K562 (cell line): ENCODE data around the gene MKNK1. TPM values are rescaled to one million over a fixed set of nuclear protein-coding genes. Genes with fewer than 3 reads are reported as not detected.

Experiments used
- ATAC-seq: fragments of 200-7000 bp; cut with Tn5 transposase; 3 replicates; pipeline ENCODE4 v1.9.1; 2020; ENCODE audit warnings: moderate library complexity
- BruUV-seq: library from RNA; stranded (reverse); fragments of 400-500 nt; replicated peaks from 2 replicates; lab custom pipeline; 2021; lab: Mats Ljungman, UMichigan
- CTCF ChIA-PET: fragments of 300-600 bp; formaldehyde crosslinking; extraction: SDS; loops from one replicate; lab custom pipeline; 2021; ENCODE audit warnings: low intra/inter-chr PET ratio; lab: Yijun Ruan, JAX
- POLR2A ChIA-PET: fragments of 300-600, 350-650 bp; sonication (Branson Sonifier 250); formaldehyde crosslinking; extraction: SDS; loops from one replicate; lab custom pipeline; 2021; ENCODE audit warnings: antibody characterized with exemption, inconsistent platforms; lab: Yijun Ruan, JAX
- DNase-seq, 4 experiments: peaks; one replicate each; pipeline versions ENCODE4 v3.0.0 to v3.0.0-alpha.2; 2011 to 2018; ENCODE audit warnings: low spot score in 3 of 4, mixed read lengths in 3 of 4; ENCODE audit errors: extremely low read depth in 1 of 4
- FAIRE-seq: peaks from 2 replicates; lab custom pipeline; 2011; peaks lifted over from hg19 to GRCh38; lab: Jason Lieb, UNC
- H2AFZ ChIP-seq: 2 replicates; pipeline ENCODE4 v1.6.0; 2011; ENCODE audit warnings: low read depth, low read length, control low read depth, inconsistent platforms
- H3K27ac ChIP-seq: fragments of 200-600 bp; 3 replicates; pipeline ENCODE4 v1.8.0; 2011; ENCODE audit warnings: low read depth, mild to moderate bottlenecking, control low read depth, inconsistent platforms, low read length, moderate library complexity, mixed read lengths; ENCODE audit errors: extremely low read depth
- H3K27me3 ChIP-seq, 2 experiments: fragments of 300-600 bp in 1 of 2; 2 replicates in 1 of 2; 3 replicates in 1 of 2; pipeline versions ENCODE4 v1.6.0 to v1.8.0; 2011; ENCODE audit warnings: inconsistent platforms in 2 of 2, low read length in 2 of 2, mild to moderate bottlenecking in 1 of 2, mixed read lengths in 1 of 2, moderate library complexity in 1 of 2; ENCODE audit not compliant: control insufficient read depth in 2 of 2, insufficient read depth in 2 of 2
- H3K36me3 ChIP-seq: fragments of 300-600 bp; 3 replicates; pipeline ENCODE4 v1.8.0; 2011; ENCODE audit warnings: mild to moderate bottlenecking, low read length, inconsistent platforms; ENCODE audit not compliant: control insufficient read depth, insufficient read depth
- H3K4me1 ChIP-seq, 2 experiments: fragments of 200-600 bp in 1 of 2; replicated peaks in 1 of 2; 2 replicates in 1 of 2; 3 replicates in 1 of 2; pipeline versions ENCODE4 v1.5.1 to v1.8.0; 2011; ENCODE audit warnings: inconsistent platforms in 2 of 2, low read length in 2 of 2, mild to moderate bottlenecking in 1 of 2, mixed read lengths in 1 of 2, moderate library complexity in 1 of 2; ENCODE audit not compliant: control insufficient read depth in 2 of 2, insufficient read depth in 2 of 2
- H3K4me2 ChIP-seq: 2 replicates; pipeline ENCODE4 v1.6.1; 2011; ENCODE audit warnings: low read length, control low read depth, inconsistent platforms, mixed read lengths; ENCODE audit not compliant: insufficient read depth
- H3K4me3 ChIP-seq: fragments of 200-600 bp; sonication (generic), shearing (Covaris generic); 2 replicates; pipeline ENCODE4 v1.5.1; 2016; ENCODE audit warnings: control low read depth, inconsistent platforms
- H3K79me2 ChIP-seq: fragments of 200-600 bp; 3 replicates; pipeline ENCODE4 v1.8.0; 2011; ENCODE audit warnings: low read length, inconsistent platforms; ENCODE audit not compliant: control insufficient read depth, insufficient read depth
- H3K9ac ChIP-seq, 2 experiments: 2 replicates each; pipeline versions ENCODE4 v1.6.0 to v1.6.1; 2011; ENCODE audit warnings: low read depth in 2 of 2, low read length in 2 of 2, control low read depth in 1 of 2, inconsistent platforms in 1 of 2, mild to moderate bottlenecking in 1 of 2, mixed read lengths in 1 of 2; ENCODE audit not compliant: insufficient read depth in 1 of 2
- H3K9me1 ChIP-seq: one replicate; pipeline ENCODE4 v1.6.0; 2011; ENCODE audit warnings: inconsistent platforms, mild to moderate bottlenecking, low read length, moderate library complexity; ENCODE audit not compliant: control insufficient read depth, insufficient read depth
- H3K9me3 ChIP-seq: replicated peaks from 2 replicates; pipeline ENCODE4 v1.5.1; 2011; ENCODE audit warnings: low read depth, low read length, inconsistent platforms; ENCODE audit not compliant: control insufficient read depth, insufficient read depth
- H4K20me1 ChIP-seq: replicated peaks from 2 replicates; pipeline ENCODE4 v1.6.1; 2011; ENCODE audit warnings: low read length, inconsistent platforms, mixed read lengths; ENCODE audit not compliant: control insufficient read depth, insufficient read depth
- ADNP ChIP-seq: fragments of 200-800 bp; sonication (Bioruptor generic); IDR thresholded peaks from 2 replicates; pipeline ENCODE4 v1.6.1; 2016; ENCODE audit warnings: missing genetic modification characterization, missing compliant biosample characterization
- CHD2 ChIP-seq: IDR thresholded peaks from 2 replicates; pipeline ENCODE4 v1.6.1; 2011; ENCODE audit warnings: low read depth, low read length
- CREM ChIP-seq: IDR thresholded peaks from 2 replicates; pipeline ENCODE4 v1.6.1; 2014; ENCODE audit warnings: antibody characterized with exemption, low read depth
- E2F3 ChIP-seq: fragments of 250-450 bp; sonication (Bioruptor Pico); IDR thresholded peaks from 2 replicates; pipeline ENCODE4 v1.4.0; 2020; ENCODE audit warnings: mild to moderate bottlenecking
- ERF ChIP-seq: fragments of 450-650 bp; formaldehyde crosslinking; IDR thresholded peaks from 2 replicates; pipeline ENCODE4 v1.4.0; 2020; ENCODE audit warnings: mild to moderate bottlenecking, mixed read lengths
- FOS ChIP-seq: IDR thresholded peaks from 3 replicates; pipeline ENCODE4 v1.6.1; 2011; ENCODE audit not compliant: insufficient read length; ENCODE audit errors: extremely low read depth
- LEF1 ChIP-seq: fragments of 450-650 bp; IDR thresholded peaks from 2 replicates; pipeline ENCODE4 v1.6.1; 2016; ENCODE audit warnings: mild to moderate bottlenecking
- NFATC3 ChIP-seq: fragments of 450-650 bp; IDR thresholded peaks from 2 replicates; pipeline ENCODE4 v1.6.1; 2017; ENCODE audit warnings: mild to moderate bottlenecking
- NFE2L1 ChIP-seq: fragments of 450-650 bp; IDR thresholded peaks from 2 replicates; pipeline ENCODE4 v1.6.1; 2016; ENCODE audit warnings: missing genetic modification characterization, low read depth, mild to moderate bottlenecking, missing compliant biosample characterization, moderate library complexity, borderline replicate concordance
- NR3C1 ChIP-seq: sonication (generic); formaldehyde crosslinking; IDR thresholded peaks from 2 replicates; pipeline ENCODE4 v1.8.1; 2022; ENCODE audit warnings: missing genetic modification reagents
- PURB ChIP-seq: sonication (generic); formaldehyde crosslinking; IDR thresholded peaks from 2 replicates; pipeline ENCODE4 v1.9.0; 2021; ENCODE audit warnings: low read depth, mild to moderate bottlenecking, missing genetic modification reagents
- RBBP5 ChIP-seq: fragments of 200-600 bp; sonication (generic); IDR thresholded peaks from 2 replicates; pipeline ENCODE4 v1.6.1; 2012; ENCODE audit warnings: borderline replicate concordance, mild to moderate bottlenecking, low read length, control low read depth, inconsistent platforms; ENCODE audit not compliant: insufficient read depth, poor library complexity, severe bottlenecking
- RBM25 ChIP-seq: fragments of 200-400 bp; formaldehyde crosslinking; IDR thresholded peaks from 2 replicates; pipeline ENCODE4 v1.6.1; 2018; ENCODE audit warnings: low read length, low read depth, moderate library complexity; ENCODE audit not compliant: severe bottlenecking
- SMAD1 ChIP-seq: fragments of 150-350 bp; IDR thresholded peaks from 2 replicates; pipeline ENCODE4 v1.6.1; 2014; ENCODE audit warnings: low read length, low read depth; ENCODE audit not compliant: partially characterized antibody
- SPI1 ChIP-seq: IDR thresholded peaks from 2 replicates; pipeline ENCODE4 v1.6.1; 2011; ENCODE audit warnings: low read depth, low read length, control low read depth, borderline replicate concordance
- TCFL5 ChIP-seq: fragments of 250-450 bp; sonication (Bioruptor Pico); conservative IDR thresholded peaks from 2 replicates; pipeline ENCODE4 v1.6.1; 2021; ENCODE audit warnings: mild to moderate bottlenecking, moderate library complexity, matching md5 sums
- TEAD4 ChIP-seq, 2 experiments: sonication (generic) in 1 of 2; formaldehyde crosslinking in 1 of 2; IDR thresholded peaks; 2 replicates each; pipeline versions ENCODE4 v1.6.1 to v1.8.0; 2012 to 2022; ENCODE audit warnings: borderline replicate concordance in 1 of 2, inconsistent platforms in 1 of 2, low read length in 1 of 2, mild to moderate bottlenecking in 1 of 2, missing genetic modification reagents in 1 of 2
- TGIF2 ChIP-seq: sonication (generic); formaldehyde crosslinking; IDR thresholded peaks from 2 replicates; pipeline ENCODE4 v1.8.1; 2022; ENCODE audit warnings: mild to moderate bottlenecking, missing genetic modification reagents, moderate library complexity
- ZNF224 ChIP-seq: sonication (generic); formaldehyde crosslinking; IDR thresholded peaks from 2 replicates; pipeline ENCODE4 v1.8.0; 2022; ENCODE audit warnings: mild to moderate bottlenecking, missing genetic modification reagents
- ZNF507 ChIP-seq: conservative IDR thresholded peaks from 2 replicates; pipeline ENCODE4 v1.6.1; 2017; ENCODE audit warnings: missing genetic modification characterization, missing compliant biosample characterization
- ZSCAN29 ChIP-seq: fragments of 450-650 bp; IDR thresholded peaks from 2 replicates; pipeline ENCODE4 v1.6.1; 2017
- WGBS: fragments of 100-300 bp; shearing (Covaris generic); methylation state at CpG from one replicate; pipeline ENCODE4 v1.1.6; 2016; ENCODE audit warnings: low coverage, mixed read lengths; ENCODE audit not compliant: insufficient coverage; ENCODE audit errors: missing lambda C conversion rate; 5-methylcytosine and 5-hydroxymethylcytosine counted together
- in situ Hi-C: fragments of 300-500 bp; cut with MboI; formaldehyde crosslinking; loops from 4 replicates; pipeline ENCODE4 v1.15.0; 2018; ENCODE audit warnings: inconsistent platforms, mixed read lengths
- intact Hi-C: fragments of 100-400 bp; cut with micrococcal nuclease; formaldehyde crosslinking; loops from 2 replicates; pipeline ENCODE4 v1.14.2; 2022
- polyA plus RNA-seq, 8 experiments: library from polyadenylated mRNA; depleted of rRNA in 4 of 8; stranded (reverse) in 5 of 8; unstranded in 3 of 8; fragments of >200 nt; fragmentation: Nextera tagmentation in 2 of 8; fragmentation: Illumina TruSeq in 1 of 8; extraction: Ambion mirVana in 2 of 8; extraction: Trizol in 1 of 8; gene quantifications; 2 replicates each; pipeline versions ENCODE4 v1.2.1 to v1.2.3, GENCODE V29; 2011 to 2014; ENCODE audit warnings: inconsistent platforms in 1 of 8, missing spikeins in 1 of 8
- total RNA-seq, 7 experiments: library from RNA; depleted of rRNA in 6 of 7; stranded (reverse); fragments of >200 nt in 6 of 7; fragmentation: Illumina TruSeq in 2 of 7; extraction: Trizol in 2 of 7; gene quantifications; 2 replicates each; pipeline versions ENCODE4 v1.2.1 to v1.2.3, GENCODE V29; 2011 to 2021; ENCODE audit warnings: low replicate concordance in 1 of 7
- TF ChIP-seq, protein P1 (sequence below): sonication (generic); formaldehyde crosslinking; IDR thresholded peaks from 2 replicates; pipeline ENCODE4 v1.8.1; 2022; ENCODE audit warnings: missing genetic modification reagents

The MKNK1 gene
- total and polyA plus RNA-seq, 9 of the 15 experiments (the other 6 are each of a cell fraction or from before 2014, with no cell fraction given), result 27.7 to 51.3 (median 43.7) TPM

DNA sequence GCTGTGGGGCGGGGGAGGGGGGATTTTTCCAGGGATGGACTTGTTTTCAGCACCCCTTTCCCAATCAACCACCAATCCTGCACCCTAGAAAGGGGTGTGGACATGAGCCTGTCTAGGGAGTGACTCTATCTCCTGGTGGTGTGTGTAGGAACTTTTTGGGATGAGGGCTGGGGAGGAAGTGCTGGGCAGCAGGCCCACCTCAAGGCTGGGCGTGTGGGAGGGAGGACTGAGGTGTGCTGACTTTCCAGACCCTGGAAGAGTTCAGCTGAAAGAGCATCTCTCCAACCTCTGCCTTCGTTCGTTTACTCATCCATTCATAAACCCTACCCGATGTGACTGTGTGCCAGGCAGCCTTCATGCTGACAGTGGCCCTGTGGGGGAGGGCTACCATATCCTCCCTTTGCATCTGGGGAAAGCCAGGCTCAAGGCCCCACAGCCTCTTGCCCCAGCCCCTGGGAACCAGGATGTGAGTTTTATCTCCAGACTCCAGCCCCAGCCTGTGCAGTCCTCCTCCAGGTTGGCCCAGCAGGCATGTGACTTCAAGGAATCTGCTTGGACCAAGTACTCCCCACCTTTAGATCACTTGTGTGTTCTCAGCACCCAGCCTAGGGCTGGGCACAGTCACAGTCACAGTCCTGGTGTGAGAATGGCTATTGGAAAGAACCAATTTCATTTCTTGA is 59.4 kb downstream of the MKNK1 start:
- peak; percentile 76 to 96 (median 87) for DNase-seq
- 0 out of 5 replicates have a peak, but pooled peaks cover 0 to under 1% of the 10 kb centered on the region in 2 experiments for H3K27me3 ChIP-seq
- H3K36me3 ChIP-seq, result no peaks in the 10 kb centered on the region
- H3K9me1 ChIP-seq, result no peaks in the 10 kb centered on the region
- no peaks in the 10 kb centered on the region for H4K20me1 ChIP-seq
- no TSS peak for BruUV-seq
- in situ Hi-C loops, result loop anchor here (5.0 kb wide), 1 partner anchor 183 kb away; no protein-coding TSS in a partner anchor
- peak overlapping the region; percentile 48; the same call in 1 of the 3 replicates for H3K27ac ChIP-seq
- peak overlapping the region; percentile 71 for H3K4me2 ChIP-seq
- ChIA-PET CTCF (no interaction called here), POLR2A (interaction anchor here (0.7 to 1.2 kb wide), 2 partner anchors 12 to 38 kb away, joined by 3 to 5 read pairs; no protein-coding TSS in a partner anchor)
- WGBS, result 15% methylated on average over 5 of the region's 5 CpGs
- H3K4me1 ChIP-seq, result peaks cover 33 to 46% of the 10 kb centered on the region in 2 experiments
- H3K4me3 ChIP-seq, result no peak overlapping the region
- no peaks in the 10 kb centered on the region for H3K9me3 ChIP-seq
- peak overlapping the region; percentile 4 to 49; a peak in 1 of 4 replicates for H3K9ac ChIP-seq
- peak overlapping the region; percentile 40; the same call in 1 of the 2 replicates for H2AFZ ChIP-seq
- no peaks in the 10 kb centered on the region for H3K79me2 ChIP-seq
- intact Hi-C loops, result no loop called here
- FAIRE-seq, result peak; percentile 96
- peak; percentile 80 for ATAC-seq
- TF ChIP-seq SMAD1 (peak; percentile 25), SPI1 (peak; percentile 58; the same call in 1 of the 2 replicates), NFATC3 (no peak), ADNP (tag) (no peak), ERF (CRISPR knock-in tag) (0 out of 2 replicates have a peak, but pooled peaks have one; percentile 64), CHD2 (no peak), FOS (no peak), ZNF224 (CRISPR knock-in tag) (no peak), TGIF2 (CRISPR knock-in tag) (no peak), CREM (peak; percentile 76), TEAD4 (IDR thresholded peaks at IDR 0.05; ENCODE audit: low read length) (peak; percentile 96), TEAD4 (CRISPR knock-in tag; IDR thresholded peaks at IDR 0.05; ENCODE audit: borderline replicate concordance) (no peak), RBBP5 (peak; percentile 51), ZSCAN29 (no peak), LEF1 (peak; percentile 90), NR3C1 (no peak), PURB (CRISPR knock-in tag) (no peak), TCFL5 (CRISPR knock-in tag) (no peak), ZNF507 (no peak), E2F3 (CRISPR knock-in tag) (no peak; the same call in 1 of the 2 replicates), RBM25 (no peak), NFE2L1 (tag) (no peak)
- TF ChIP-seq, protein P1, sequence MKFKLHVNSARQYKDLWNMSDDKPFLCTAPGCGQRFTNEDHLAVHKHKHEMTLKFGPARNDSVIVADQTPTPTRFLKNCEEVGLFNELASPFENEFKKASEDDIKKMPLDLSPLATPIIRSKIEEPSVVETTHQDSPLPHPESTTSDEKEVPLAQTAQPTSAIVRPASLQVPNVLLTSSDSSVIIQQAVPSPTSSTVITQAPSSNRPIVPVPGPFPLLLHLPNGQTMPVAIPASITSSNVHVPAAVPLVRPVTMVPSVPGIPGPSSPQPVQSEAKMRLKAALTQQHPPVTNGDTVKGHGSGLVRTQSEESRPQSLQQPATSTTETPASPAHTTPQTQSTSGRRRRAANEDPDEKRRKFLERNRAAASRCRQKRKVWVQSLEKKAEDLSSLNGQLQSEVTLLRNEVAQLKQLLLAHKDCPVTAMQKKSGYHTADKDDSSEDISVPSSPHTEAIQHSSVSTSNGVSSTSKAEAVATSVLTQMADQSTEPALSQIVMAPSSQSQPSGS (CRISPR knock-in tag), result no peak
